CD4-positive, CD25-positive, alpha-beta regulatory T cell (primary cell): ENCODE measurements around the gene FHL3. TPM values are rescaled to one million over a fixed set of nuclear protein-coding genes. Genes with fewer than 3 reads are reported as not detected.

Experiments used
- ATAC-seq, 2 donors: fragments of 150-1000 bp; cut with Tn5 transposase; one replicate each; pipeline ENCODE4 v1.10.0; 2021; ENCODE audit warnings: low read depth in 2 of 2, moderate number of reproducible peaks in 2 of 2, moderate library complexity in 1 of 2
- DNase-seq, 3 donors: peaks; one replicate each; pipeline versions ENCODE4 v3.0.0 to v3.0.0-alpha.2; 2012 to 2022; ENCODE audit warnings: mixed read lengths in 1 of 3
- H3K27ac ChIP-seq: one replicate; pipeline ENCODE4 v1.7.0; 2013; ENCODE audit warnings: mild to moderate bottlenecking, low read length; ENCODE audit not compliant: insufficient read depth, poor library complexity, severe bottlenecking
- H3K27me3 ChIP-seq: one replicate; pipeline ENCODE4 v1.7.0; 2013; ENCODE audit warnings: low read length; ENCODE audit not compliant: control insufficient read depth, insufficient read depth
- H3K36me3 ChIP-seq: one replicate; pipeline ENCODE4 v1.7.0; 2013; ENCODE audit warnings: mild to moderate bottlenecking, low read length, moderate library complexity; ENCODE audit not compliant: control insufficient read depth, insufficient read depth
- H3K4me1 ChIP-seq: 2 replicates; pipeline ENCODE4 v1.7.0; 2013; ENCODE audit warnings: mild to moderate bottlenecking, low read length; ENCODE audit not compliant: insufficient read depth, control insufficient read depth, poor library complexity, severe bottlenecking
- H3K4me3 ChIP-seq: one replicate; pipeline ENCODE4 v1.7.0; 2013; ENCODE audit warnings: low read depth, mild to moderate bottlenecking, low read length, moderate library complexity
- H3K9me3 ChIP-seq, 2 experiments: 1 replicate in 1 of 2; 2 replicates in 1 of 2; pipeline ENCODE4 v1.7.0; 2013; ENCODE audit warnings: low read length in 2 of 2, mild to moderate bottlenecking in 1 of 2, moderate library complexity in 1 of 2; ENCODE audit not compliant: control insufficient read depth in 2 of 2
- H3K27ac Mint-ChIP-seq, 3 donors: one replicate each; pipeline ENCODE4 v1.8.0; 2020 to 2022; ENCODE audit warnings: mild to moderate bottlenecking in 3 of 3, mixed read lengths in 3 of 3, moderate library complexity in 2 of 3
- H3K27me3 Mint-ChIP-seq: one replicate; pipeline ENCODE4 v1.8.0; 2022; ENCODE audit warnings: mild to moderate bottlenecking, mixed read lengths
- H3K36me3 Mint-ChIP-seq: one replicate; pipeline ENCODE4 v1.8.0; 2020; ENCODE audit warnings: mixed read lengths
- H3K4me1 Mint-ChIP-seq, 4 donors: one replicate each; pipeline ENCODE4 v1.8.0; 2020 to 2022; ENCODE audit warnings: mixed read lengths in 4 of 4, mild to moderate bottlenecking in 1 of 4
- H3K4me3 Mint-ChIP-seq, 4 donors: one replicate each; pipeline ENCODE4 v1.8.0; 2020 to 2022; ENCODE audit warnings: mild to moderate bottlenecking in 4 of 4, mixed read lengths in 4 of 4, moderate library complexity in 3 of 4
- H3K9me3 Mint-ChIP-seq, 7 donors: one replicate each; pipeline ENCODE4 v1.8.0; 2020 to 2022; ENCODE audit warnings: mixed read lengths in 7 of 7, mild to moderate bottlenecking in 3 of 7, moderate library complexity in 2 of 7
- polyA plus RNA-seq, 4 donors: library from polyadenylated mRNA; unstranded; fragments of 300-500 nt; fragmentation: Illumina TruSeq; gene quantifications; one replicate each; pipeline ENCODE4 v1.2.3, GENCODE V29; 2021
- total RNA-seq: library from RNA; stranded (reverse); gene quantifications from one replicate; pipeline ENCODE4 v1.2.3, GENCODE V29; 2022

The FHL3 gene
- total and polyA plus RNA-seq, 5 donors from 2014 or later: 4.6 to 20.8 (median 13.1) TPM

DNA sequence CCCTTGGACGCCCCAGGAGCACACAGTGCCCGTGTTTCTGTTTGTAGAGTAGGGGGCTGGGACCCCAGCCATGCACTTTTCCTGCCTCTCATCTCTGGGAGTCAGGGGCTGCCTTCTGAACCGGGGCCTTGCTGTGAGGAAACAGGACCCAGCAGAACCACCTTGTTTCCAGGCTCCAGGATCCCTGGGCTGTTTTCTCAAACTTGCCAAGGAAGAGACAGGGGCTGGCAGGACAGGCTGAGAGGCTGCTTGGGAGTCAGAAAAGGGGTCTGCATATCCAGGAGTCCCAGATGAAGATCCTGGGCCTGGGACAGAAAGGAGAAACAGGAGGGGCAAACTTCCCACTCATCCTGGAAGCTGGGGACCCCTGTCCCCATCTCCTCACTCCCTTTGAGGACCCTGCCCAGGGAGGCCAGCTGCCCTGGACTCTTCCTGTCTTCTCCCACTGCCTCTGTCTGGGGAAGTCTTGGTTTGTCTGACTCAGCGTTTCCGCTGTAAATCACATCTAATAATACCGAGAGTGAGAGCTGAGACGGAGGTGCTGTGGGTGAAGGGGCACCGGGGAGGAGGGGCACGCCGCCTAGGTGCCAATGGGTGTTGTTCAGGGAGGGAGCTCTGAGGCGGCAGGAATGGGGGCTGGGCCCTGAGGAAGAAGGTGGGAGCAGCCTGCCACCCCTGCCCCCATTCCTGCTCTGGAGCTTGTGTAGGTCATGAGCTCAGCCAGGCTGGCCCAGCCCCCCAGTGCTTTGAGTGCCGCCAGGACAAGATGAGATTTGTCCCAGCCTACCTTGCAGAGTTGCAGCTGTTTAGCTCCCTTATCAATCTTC lies 24.6 kb upstream of the FHL3 start:
- Mint-ChIP-seq H3K27me3 (no peaks in the 10 kb centered on the region), H3K9me3 (no peaks in the 10 kb centered on the region), H3K36me3 (peaks cover 3% of the 10 kb centered on the region), H3K27ac (peak overlapping the region; percentile 68 to 80 (median 71)), H3K4me1 (peaks cover 11 to 53% (median 38%) of the 10 kb centered on the region in 4 donors), H3K4me3 (peak overlapping the region; percentile 33 to 84 (median 76))
- Histone ChIP-seq H3K4me3 (peak overlapping the region; percentile 26), H3K36me3 (peaks cover 14% of the 10 kb centered on the region), H3K4me1 (peaks cover 46% of the 10 kb centered on the region), H3K27me3 (no peaks in the 10 kb centered on the region), H3K27ac (peak overlapping the region; percentile 61), H3K9me3 (no peaks in the 10 kb centered on the region)
- DNase-seq (peak in 2 of 3 donors; percentile 28 to 86), ATAC-seq (peak; percentile 77 to 81)

DNA sequence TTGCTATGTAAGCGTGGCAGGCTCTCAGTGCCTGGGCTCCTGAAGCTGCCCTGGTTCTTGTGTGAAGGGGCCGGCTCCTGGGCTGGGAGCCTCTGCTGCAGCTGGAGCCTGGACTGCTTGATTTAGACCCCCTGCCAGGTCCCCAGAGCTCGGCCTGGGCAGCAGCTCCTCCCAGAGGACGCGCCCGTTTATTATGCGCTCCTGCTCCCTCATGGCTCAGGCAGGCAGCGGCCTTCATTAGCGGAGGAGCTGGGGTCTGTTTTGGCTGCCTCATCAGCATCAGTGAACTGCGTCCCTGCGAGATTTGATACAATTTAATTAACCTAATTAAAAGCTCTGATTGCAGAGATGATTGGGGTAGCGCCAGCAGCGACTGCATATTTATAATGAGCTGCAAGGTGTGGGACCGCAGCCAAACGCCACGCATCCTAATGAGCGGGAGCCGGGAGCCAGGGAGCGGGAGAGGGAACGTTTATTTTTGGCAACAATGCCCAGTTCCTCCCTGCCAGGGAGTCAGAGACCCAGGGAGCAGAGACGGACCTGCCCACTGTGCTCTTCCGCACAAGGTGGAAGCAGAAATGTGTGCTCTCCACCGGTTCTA lies 23.9 kb upstream of the FHL3 start:
- H3K9me3 ChIP-seq: no peaks in the 10 kb centered on the region
- peak overlapping the region in 2 of 4 donors; percentile 42 to 61 for H3K4me3 Mint-ChIP-seq

DNA sequence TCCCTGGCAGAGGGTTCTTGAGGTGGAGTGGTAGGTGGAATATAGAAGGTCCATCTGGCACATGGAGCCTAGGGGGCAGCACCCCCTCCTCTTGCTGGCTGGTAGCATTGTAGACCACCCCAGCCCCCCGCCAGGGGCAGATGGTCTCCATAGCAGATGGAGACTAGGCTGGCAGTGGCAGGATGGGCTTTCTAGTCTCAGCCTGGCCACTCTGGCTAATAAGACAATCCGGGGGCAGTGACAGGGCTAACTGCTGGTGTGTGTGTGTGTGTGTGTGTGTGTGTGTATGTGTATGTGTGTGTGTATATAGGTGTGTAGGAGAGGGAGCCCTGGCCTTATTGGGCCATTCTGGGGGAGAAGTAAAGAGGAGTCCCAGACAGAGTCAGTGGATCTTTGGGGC lies 23.4 kb upstream of the FHL3 start:
- H3K27ac ChIP-seq: peak overlapping the region; percentile 30
- H3K4me3 Mint-ChIP-seq: peak overlapping the region in 2 of 4 donors; percentile 0 to 42

More for the DNA sequence above, 23.9 kb upstream of the FHL3 start:
- peaks cover 19% of the 10 kb centered on the region for H3K36me3 ChIP-seq
- peaks cover 3% of the 10 kb centered on the region for H3K36me3 Mint-ChIP-seq
- H3K4me3 ChIP-seq: no peak overlapping the region
- H3K9me3 Mint-ChIP-seq: no peaks in the 10 kb centered on the region
- no peaks in the 10 kb centered on the region for H3K27me3 ChIP-seq
- DNase-seq (no peak), ATAC-seq (no peak)
- H3K27ac ChIP-seq: peak overlapping the region; percentile 61
- no peaks in the 10 kb centered on the region for H3K27me3 Mint-ChIP-seq
- H3K27ac Mint-ChIP-seq: peak overlapping the region; percentile 68 to 83 (median 71)
- H3K4me1 Mint-ChIP-seq: peaks cover 11 to 53% (median 38%) of the 10 kb centered on the region in 4 donors
- peaks cover 46% of the 10 kb centered on the region for H3K4me1 ChIP-seq

DNA sequence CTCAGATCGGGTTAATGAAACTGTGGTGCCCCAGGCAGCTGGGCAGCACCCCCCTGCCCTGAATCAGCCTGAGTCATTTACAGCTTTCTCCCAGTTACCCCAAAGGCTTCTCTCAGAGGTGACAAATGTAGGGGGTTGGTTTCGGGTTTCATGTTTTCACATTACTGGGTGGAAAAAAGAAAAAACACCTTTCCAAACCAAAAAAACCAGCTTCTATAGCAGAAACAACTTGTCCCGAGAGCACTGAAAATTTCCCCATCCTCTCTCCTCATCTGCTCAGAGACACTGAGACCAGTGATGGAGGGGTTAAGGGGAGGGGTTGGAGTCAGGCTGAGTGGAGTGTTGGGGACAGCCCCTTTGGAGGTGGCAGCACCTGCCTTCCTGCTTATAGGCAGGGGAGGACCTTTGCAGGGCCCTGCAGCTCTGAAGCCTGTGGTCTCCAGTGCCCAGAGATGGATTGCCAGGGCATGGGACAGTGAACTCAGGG lies 22.8 kb upstream of the FHL3 start:
- DNase-seq: peak in 1 of 3 donors; percentile 63
- no peaks in the 10 kb centered on the region for H3K27me3 ChIP-seq
- peaks cover 46% of the 10 kb centered on the region for H3K4me1 ChIP-seq
- Mint-ChIP-seq H3K4me3 (peak overlapping the region in 1 of 4 donors; percentile 42), H3K36me3 (peaks cover 9% of the 10 kb centered on the region), H3K9me3 (no peaks in the 10 kb centered on the region), H3K27me3 (no peaks in the 10 kb centered on the region), H3K27ac (peak overlapping the region; percentile 14 to 89 (median 68)), H3K4me1 (peaks cover 11 to 53% (median 37%) of the 10 kb centered on the region in 4 donors)
- no peaks in the 10 kb centered on the region for H3K9me3 ChIP-seq
- no peak overlapping the region for H3K4me3 ChIP-seq
- H3K36me3 ChIP-seq: peaks cover 29% of the 10 kb centered on the region
- peak overlapping the region; percentile 30 for H3K27ac ChIP-seq
- peak; percentile 44 to 46 for ATAC-seq

More for the DNA sequence above, 23.4 kb upstream of the FHL3 start:
- Mint-ChIP-seq H3K9me3 (no peaks in the 10 kb centered on the region), H3K4me1 (peaks cover 11 to 53% (median 37%) of the 10 kb centered on the region in 4 donors), H3K36me3 (peaks cover 6% of the 10 kb centered on the region), H3K27me3 (no peaks in the 10 kb centered on the region), H3K27ac (peak overlapping the region in 2 of 3 donors; percentile 68 to 83)
- H3K4me1 ChIP-seq: peaks cover 46% of the 10 kb centered on the region
- peaks cover 24% of the 10 kb centered on the region for H3K36me3 ChIP-seq
- ATAC-seq (no peak), DNase-seq (no peak)
- no peak overlapping the region for H3K4me3 ChIP-seq
- H3K9me3 ChIP-seq: no peaks in the 10 kb centered on the region
- H3K27me3 ChIP-seq: no peaks in the 10 kb centered on the region

DNA sequence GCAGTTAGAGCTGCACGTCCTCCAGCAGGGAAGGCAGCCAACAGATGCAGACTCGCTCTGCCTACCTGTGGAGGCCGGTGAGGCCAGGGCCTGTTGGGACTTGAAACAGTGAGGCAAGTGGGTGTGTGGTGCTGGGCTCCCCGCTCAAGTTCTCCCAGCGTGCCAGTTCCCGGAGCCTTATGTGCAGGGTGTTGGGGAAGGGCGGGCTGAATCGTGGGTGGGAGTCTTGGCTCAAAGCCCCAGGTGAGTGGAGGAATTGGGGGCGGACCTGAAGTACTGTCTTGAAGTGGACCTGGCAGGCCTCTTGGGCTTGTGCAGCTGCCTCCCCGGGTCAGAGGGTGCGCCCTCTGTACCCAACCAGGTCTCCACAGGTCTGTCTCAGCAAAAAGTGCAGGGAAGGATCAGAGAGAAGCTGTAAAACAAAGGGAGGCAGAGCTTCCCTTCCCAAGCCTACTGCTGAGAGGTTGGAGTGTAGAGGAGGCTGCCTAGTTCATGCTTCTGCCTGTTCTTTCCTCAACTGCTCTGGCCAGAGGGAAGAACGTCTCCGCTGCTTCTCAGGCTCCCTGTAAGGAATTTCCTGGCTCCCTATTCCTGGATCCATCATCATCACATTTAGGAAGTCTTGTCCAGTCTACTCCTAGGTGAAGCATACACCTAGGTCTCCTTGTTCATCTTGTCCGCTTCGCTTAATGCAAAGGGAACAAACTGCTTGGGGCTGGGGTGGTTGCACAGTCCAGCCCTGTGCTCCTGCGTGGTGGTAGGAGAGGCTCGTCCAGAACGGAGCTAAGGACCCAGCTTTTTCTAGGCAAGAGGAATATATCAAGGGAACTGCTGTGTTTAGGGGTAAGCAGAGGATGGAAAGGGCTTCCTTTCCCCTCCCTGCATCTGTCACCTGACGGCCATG lies 22.1 kb upstream of the FHL3 start:
- no peaks in the 10 kb centered on the region for H3K27me3 ChIP-seq
- H3K4me3 ChIP-seq: no peak overlapping the region
- Mint-ChIP-seq H3K4me1 (peaks cover 11 to 53% (median 37%) of the 10 kb centered on the region in 4 donors), H3K27me3 (no peaks in the 10 kb centered on the region), H3K36me3 (peaks cover 14% of the 10 kb centered on the region), H3K4me3 (peak overlapping the region in 1 of 4 donors; percentile 47), H3K9me3 (no peaks in the 10 kb centered on the region), H3K27ac (peak overlapping the region; percentile 68 to 89 (median 77))
- H3K27ac ChIP-seq: peak overlapping the region; percentile 21
- DNase-seq (no peak), ATAC-seq (no peak)
- peaks cover 46% of the 10 kb centered on the region for H3K4me1 ChIP-seq
- no peaks in the 10 kb centered on the region for H3K9me3 ChIP-seq
- H3K36me3 ChIP-seq: peaks cover 36% of the 10 kb centered on the region

DNA sequence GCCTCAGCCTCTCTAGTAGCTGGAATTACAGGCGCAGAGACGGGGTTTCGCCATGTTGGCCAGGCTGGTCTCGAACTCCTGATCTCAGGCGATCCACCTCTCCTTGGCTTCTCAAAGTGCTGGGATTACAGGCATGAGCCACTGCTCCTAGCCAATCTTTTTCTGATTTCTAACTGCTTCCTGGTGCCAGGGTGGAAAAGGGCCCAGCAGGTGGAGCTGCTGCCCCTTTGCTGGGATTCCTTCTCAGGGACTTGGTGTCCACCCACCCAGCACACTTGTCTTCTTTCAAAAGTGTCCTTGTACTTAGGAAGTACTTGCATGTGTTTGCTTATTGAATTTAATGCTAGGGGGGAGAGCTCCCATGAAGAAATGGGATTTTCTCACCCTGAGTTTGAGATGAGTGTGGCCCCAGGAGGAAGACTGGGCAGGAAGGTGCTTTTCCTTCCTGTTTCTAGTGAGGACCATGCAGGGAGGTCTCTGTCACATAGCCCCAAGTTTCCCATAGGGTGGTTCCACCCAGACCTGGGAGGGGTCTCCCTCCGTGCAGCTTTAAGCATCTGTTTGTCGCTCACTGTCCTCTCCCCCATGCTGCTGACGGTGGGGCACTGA lies 21.4 kb upstream of the FHL3 start:
- Mint-ChIP-seq H3K9me3 (no peaks in the 10 kb centered on the region), H3K27ac (peak overlapping the region in 1 of 3 donors; percentile 89), H3K36me3 (peaks cover 18% of the 10 kb centered on the region), H3K4me1 (peaks cover 11 to 51% (median 36%) of the 10 kb centered on the region in 4 donors), H3K27me3 (no peaks in the 10 kb centered on the region), H3K4me3 (no peak overlapping the region)
- Histone ChIP-seq H3K27ac (peak overlapping the region; percentile 21), H3K4me1 (peaks cover 46% of the 10 kb centered on the region), H3K9me3 (no peaks in the 10 kb centered on the region), H3K27me3 (no peaks in the 10 kb centered on the region), H3K4me3 (no peak overlapping the region), H3K36me3 (peaks cover 43% of the 10 kb centered on the region)
- ATAC-seq: no peak
- peak in 1 of 3 donors; percentile 61 for DNase-seq

DNA sequence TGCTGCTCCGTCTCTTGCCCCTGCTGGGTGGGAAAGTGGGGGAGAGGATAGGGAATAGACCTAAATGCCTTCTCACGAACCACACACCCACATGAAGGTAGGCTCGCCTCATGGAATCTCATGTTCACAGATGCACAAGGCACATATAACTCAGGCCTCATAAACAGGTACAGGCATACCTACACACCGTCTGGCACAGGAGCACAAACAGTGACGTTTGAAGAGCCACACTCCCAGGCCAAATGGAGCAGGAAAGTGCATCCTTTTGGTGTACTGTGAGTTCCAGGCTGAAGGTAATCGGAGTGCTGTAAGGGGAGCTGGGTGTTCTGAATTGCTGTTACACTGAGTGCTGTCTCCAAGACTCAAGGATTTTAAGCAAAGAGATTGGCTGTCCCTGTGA lies 20.4 kb upstream of the FHL3 start:
- no peak for ATAC-seq
- Histone ChIP-seq H3K27ac (no peak overlapping the region), H3K4me3 (no peak overlapping the region), H3K36me3 (peaks cover 49% of the 10 kb centered on the region), H3K27me3 (no peaks in the 10 kb centered on the region), H3K9me3 (no peaks in the 10 kb centered on the region), H3K4me1 (peaks cover 37% of the 10 kb centered on the region)
- no peak for DNase-seq
- no peak overlapping the region for H3K4me3 Mint-ChIP-seq
- peak overlapping the region in 1 of 3 donors; percentile 49 for H3K27ac Mint-ChIP-seq
- H3K27me3 Mint-ChIP-seq: no peaks in the 10 kb centered on the region
- H3K36me3 Mint-ChIP-seq: peaks cover 19% of the 10 kb centered on the region
- H3K4me1 Mint-ChIP-seq: peaks cover 8 to 42% (median 30%) of the 10 kb centered on the region in 4 donors
- no peaks in the 10 kb centered on the region for H3K9me3 Mint-ChIP-seq
